ENCODE data around the gene SLC2A9.

GRCh38 chr4:9918484-9918883 is 102.8 kb downstream of the SLC2A9 start:
- TF ChIP-seq, protein P1, sequence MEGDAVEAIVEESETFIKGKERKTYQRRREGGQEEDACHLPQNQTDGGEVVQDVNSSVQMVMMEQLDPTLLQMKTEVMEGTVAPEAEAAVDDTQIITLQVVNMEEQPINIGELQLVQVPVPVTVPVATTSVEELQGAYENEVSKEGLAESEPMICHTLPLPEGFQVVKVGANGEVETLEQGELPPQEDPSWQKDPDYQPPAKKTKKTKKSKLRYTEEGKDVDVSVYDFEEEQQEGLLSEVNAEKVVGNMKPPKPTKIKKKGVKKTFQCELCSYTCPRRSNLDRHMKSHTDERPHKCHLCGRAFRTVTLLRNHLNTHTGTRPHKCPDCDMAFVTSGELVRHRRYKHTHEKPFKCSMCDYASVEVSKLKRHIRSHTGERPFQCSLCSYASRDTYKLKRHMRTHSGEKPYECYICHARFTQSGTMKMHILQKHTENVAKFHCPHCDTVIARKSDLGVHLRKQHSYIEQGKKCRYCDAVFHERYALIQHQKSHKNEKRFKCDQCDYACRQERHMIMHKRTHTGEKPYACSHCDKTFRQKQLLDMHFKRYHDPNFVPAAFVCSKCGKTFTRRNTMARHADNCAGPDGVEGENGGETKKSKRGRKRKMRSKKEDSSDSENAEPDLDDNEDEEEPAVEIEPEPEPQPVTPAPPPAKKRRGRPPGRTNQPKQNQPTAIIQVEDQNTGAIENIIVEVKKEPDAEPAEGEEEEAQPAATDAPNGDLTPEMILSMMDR (conservative IDR thresholded peaks at IDR 0.05 in 1 of 2, IDR thresholded peaks at IDR 0.05 in 1 of 2; ENCODE audit: low read depth in 1 of 2, low read length in 2 of 2), result no peak
- TF ChIP-seq EZH2 (IDR thresholded peaks at IDR 0.05; ENCODE audit: low read length, missing control alignments), result no peak
